ENCODE data around the gene SH2D7.

GRCh38 chr15:78108300-78109084 lies 16.1 kb downstream of the SH2D7 start:
- TF ChIP-seq CTCF (conservative IDR thresholded peaks at IDR 0.05; ENCODE audit: low read length) (peak; percentile 97), EZH2phosphoT487 (IDR thresholded peaks at IDR 0.05; ENCODE audit: borderline replicate concordance) (no peak)
